GM12872 (cell line): ENCODE data around the gene ANAPC4.
A peak's percentile ranks its signal among the peaks of the same experiment; 100 is the strongest.

Experiments used
- TF ChIP-seq, protein P1 (sequence below): IDR thresholded peaks from 3 replicates; pipeline ENCODE4 v1.5.1; 2011; ENCODE audit warnings: low read depth, mild to moderate bottlenecking, low read length, moderate library complexity; ENCODE audit not compliant: insufficient read depth

The ANAPC4 gene

GRCh38 chr4:25440478-25441030 lies 63.5 kb downstream of the ANAPC4 start:
- TF ChIP-seq, protein P1, sequence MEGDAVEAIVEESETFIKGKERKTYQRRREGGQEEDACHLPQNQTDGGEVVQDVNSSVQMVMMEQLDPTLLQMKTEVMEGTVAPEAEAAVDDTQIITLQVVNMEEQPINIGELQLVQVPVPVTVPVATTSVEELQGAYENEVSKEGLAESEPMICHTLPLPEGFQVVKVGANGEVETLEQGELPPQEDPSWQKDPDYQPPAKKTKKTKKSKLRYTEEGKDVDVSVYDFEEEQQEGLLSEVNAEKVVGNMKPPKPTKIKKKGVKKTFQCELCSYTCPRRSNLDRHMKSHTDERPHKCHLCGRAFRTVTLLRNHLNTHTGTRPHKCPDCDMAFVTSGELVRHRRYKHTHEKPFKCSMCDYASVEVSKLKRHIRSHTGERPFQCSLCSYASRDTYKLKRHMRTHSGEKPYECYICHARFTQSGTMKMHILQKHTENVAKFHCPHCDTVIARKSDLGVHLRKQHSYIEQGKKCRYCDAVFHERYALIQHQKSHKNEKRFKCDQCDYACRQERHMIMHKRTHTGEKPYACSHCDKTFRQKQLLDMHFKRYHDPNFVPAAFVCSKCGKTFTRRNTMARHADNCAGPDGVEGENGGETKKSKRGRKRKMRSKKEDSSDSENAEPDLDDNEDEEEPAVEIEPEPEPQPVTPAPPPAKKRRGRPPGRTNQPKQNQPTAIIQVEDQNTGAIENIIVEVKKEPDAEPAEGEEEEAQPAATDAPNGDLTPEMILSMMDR, result no peak

DNA sequence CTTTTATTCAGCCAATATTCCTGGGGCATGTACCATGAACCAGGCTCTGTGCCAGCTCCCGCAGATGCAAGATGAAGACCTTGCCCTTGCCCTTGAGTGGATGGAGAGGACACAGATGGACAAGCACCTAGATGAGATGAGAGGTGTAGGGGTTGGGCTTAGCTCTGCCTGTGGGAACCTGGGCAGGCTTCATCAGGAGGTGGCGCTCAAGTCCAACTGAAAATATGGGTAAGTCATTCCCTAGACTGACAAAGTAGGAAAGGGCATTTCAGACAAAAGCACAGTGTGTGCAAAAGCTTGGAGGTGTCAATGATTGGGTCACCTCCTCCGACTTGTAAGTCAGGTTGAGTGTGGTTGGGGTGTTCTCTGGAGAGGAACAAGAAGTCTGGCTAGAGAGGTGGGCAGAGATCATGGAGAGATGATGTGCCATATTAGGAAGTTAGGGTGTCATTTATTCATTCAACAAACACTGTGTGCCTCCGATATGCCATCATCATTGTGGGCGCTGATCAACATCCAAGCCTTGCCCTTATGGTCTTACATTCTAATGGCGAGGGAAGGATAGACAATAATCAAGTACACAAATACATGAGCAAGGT lies 64.6 kb downstream of the ANAPC4 start:
- TF ChIP-seq, protein P1, result peak; percentile 65

DNA sequence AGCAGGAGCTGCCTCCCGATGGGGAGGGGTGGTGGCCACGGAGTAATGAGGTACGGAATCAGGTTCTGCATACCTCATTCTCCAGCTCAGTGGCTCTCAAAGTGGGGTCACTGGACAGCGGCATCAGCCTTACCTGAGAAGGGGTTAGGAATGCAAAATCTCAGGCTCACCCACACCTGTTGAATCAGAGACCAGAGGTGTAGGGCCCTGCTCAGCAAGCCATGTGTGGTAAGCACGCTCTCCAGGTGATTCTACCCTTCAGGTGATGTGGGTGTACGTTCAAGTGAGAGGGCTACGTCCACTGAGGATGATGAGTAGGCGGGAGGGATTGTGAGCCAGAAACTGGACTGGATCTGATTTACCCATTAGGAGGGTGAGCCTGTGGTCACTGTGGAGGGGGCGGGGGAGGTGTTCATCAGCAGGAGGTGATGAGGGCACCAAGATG lies 65.8 kb downstream of the ANAPC4 start:
- TF ChIP-seq, protein P1, result no peak

GRCh38 chr4:25443851-25444250 lies 66.8 kb downstream of the ANAPC4 start:
- TF ChIP-seq, protein P1, result no peak

- TF ChIP-seq, protein P1, result no peak
Observed at GRCh38 chr4:25446611-25447010, 69.5 kb downstream of the ANAPC4 start.

- TF ChIP-seq, protein P1, result no peak
Observed at GRCh38 chr4:25448379-25449109, 71.5 kb downstream of the ANAPC4 start.

DNA sequence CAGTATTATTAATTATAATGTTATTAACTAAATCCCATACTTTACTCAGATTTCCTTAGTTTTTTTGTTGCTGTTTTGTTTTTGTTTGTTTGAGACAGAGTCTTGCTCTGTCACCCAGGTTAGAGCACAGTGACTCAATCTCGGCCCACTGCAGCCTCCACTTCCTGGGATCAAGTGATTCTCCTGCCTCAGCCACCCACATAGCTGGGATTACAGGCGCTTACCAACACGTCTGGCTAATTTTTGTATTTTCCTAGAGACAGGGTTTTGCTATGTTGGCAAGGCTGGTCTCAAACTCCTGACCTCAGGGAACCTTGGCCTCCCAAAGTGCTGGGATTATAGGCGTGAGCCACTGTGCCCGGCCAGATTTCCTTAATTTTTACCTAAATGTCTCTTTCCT lies 72.2 kb downstream of the ANAPC4 start:
- TF ChIP-seq, protein P1, result no peak
